ENCODE data around the gene OR7C2. TPM values are rescaled to one million over a fixed set of nuclear protein-coding genes. Genes with fewer than 3 reads are reported as not detected.

The OR7C2 gene
- polyA plus RNA-seq, 2 donors: not detected

- no peaks in the 10 kb centered on the region for H3K36me3 ChIP-seq (ENCODE audit: control insufficient read depth in 2 of 2, insufficient read depth in 2 of 2, low read length in 1 of 2)
- H3K9me3 ChIP-seq (ENCODE audit: control insufficient read depth in 2 of 2, insufficient read depth in 1 of 2, low read depth in 1 of 2, low read length in 1 of 2): no peaks in the 10 kb centered on the region
- no peak overlapping the region for H3K4me3 ChIP-seq (ENCODE audit: low read depth in 1 of 2, low read length in 2 of 2)
- WGBS, 2 donors: 65 to 74% methylated on average over 4 of the region's 4 CpGs
- H3K27ac ChIP-seq (ENCODE audit: low read depth in 2 of 2, low read length in 1 of 2): no peak overlapping the region
- no peaks in the 10 kb centered on the region for H3K4me1 ChIP-seq (ENCODE audit: control insufficient read depth in 2 of 2, insufficient read depth in 2 of 2, low read length in 1 of 2)
- H3K27me3 ChIP-seq (ENCODE audit: control insufficient read depth in 1 of 2, insufficient read depth in 2 of 2, low read length in 2 of 2): peaks cover 0 to under 1% of the 10 kb centered on the region in 2 donors
Measured at GRCh38 chr19:14974488-14974887, 33.2 kb downstream of the OR7C2 start.

GRCh38 chr19:14977128-14977527 lies 35.8 kb downstream of the OR7C2 start:
- Histone ChIP-seq H3K27me3 (ENCODE audit: control insufficient read depth in 1 of 2, insufficient read depth in 2 of 2, low read length in 2 of 2) (peaks cover 0 to 8% of the 10 kb centered on the region in 2 donors), H3K4me3 (ENCODE audit: low read depth in 1 of 2, low read length in 2 of 2) (no peak overlapping the region), H3K36me3 (ENCODE audit: control insufficient read depth in 2 of 2, insufficient read depth in 2 of 2, low read length in 1 of 2) (no peaks in the 10 kb centered on the region), H3K4me1 (ENCODE audit: control insufficient read depth in 2 of 2, insufficient read depth in 2 of 2, low read length in 1 of 2) (peaks cover 0 to 3% of the 10 kb centered on the region in 2 donors), H3K9me3 (ENCODE audit: control insufficient read depth in 2 of 2, insufficient read depth in 1 of 2, low read depth in 1 of 2, low read length in 1 of 2) (no peaks in the 10 kb centered on the region), H3K27ac (ENCODE audit: low read depth in 2 of 2, low read length in 1 of 2) (no peak overlapping the region)
- WGBS, 2 donors: 56 to 70% methylated on average over 5 of the region's 5 CpGs

- peaks cover 0 to 3% of the 10 kb centered on the region in 2 donors for H3K4me1 ChIP-seq (ENCODE audit: control insufficient read depth in 2 of 2, insufficient read depth in 2 of 2, low read length in 1 of 2)
- no peak overlapping the region for H3K4me3 ChIP-seq (ENCODE audit: low read depth in 1 of 2, low read length in 2 of 2)
- no peaks in the 10 kb centered on the region for H3K9me3 ChIP-seq (ENCODE audit: control insufficient read depth in 2 of 2, insufficient read depth in 1 of 2, low read depth in 1 of 2, low read length in 1 of 2)
- H3K36me3 ChIP-seq (ENCODE audit: control insufficient read depth in 2 of 2, insufficient read depth in 2 of 2, low read length in 1 of 2): no peaks in the 10 kb centered on the region
- H3K27me3 ChIP-seq (ENCODE audit: control insufficient read depth in 1 of 2, insufficient read depth in 2 of 2, low read length in 2 of 2): peaks cover 0 to 8% of the 10 kb centered on the region in 2 donors
- WGBS, 2 donors: 56 to 66% methylated on average over 6 of the region's 6 CpGs
- H3K27ac ChIP-seq (ENCODE audit: low read depth in 2 of 2, low read length in 1 of 2): no peak overlapping the region
Measured at GRCh38 chr19:14978161-14978776, 37.0 kb downstream of the OR7C2 start.

DNA sequence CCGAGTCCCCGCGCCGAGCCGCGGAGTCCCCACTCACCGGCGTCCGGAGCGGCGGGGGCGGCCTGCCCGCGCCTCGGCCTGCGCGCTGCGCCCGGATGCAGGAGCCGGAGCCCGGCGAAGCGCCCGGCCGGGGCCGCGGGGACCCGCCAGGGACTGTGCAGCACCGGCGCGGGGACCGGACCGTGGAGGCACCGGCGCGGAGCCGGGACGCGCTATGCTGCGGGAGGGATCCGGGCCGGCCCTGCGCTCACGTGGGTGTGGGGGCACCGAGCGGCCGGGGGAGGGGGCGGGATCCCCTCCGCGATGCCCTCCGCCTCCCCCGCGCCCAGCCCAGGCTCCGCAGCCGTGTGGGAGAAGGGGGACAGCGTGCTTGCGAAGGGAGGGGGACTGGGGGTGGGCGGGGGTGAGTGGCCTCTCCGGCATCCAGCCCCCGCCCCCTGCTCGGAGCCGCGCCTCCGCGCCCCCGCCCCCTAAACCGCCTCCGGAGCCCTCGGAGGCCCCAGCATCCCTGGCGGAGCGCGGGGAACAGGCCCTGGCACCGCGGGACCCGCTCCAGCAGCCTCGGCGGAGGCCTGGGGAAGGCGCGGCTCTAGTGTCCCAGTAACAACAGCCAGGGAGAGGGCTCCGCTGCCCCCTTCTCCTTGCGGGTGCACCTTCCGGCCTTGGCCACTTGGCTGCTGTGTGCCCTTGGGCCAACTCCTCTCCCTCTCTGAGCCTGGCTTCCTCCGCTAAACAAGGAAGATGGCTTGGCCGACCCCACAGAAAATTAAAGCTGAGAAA lies 38.4 kb downstream of the OR7C2 start, which contains the start of gene SLC1A6:
Gene SLC1A6, minus strand, starts transcription at position 389 of the 780 bp plus-strand sequence. CDS start 6,954 bp downstream, outside the sequence.
- Histone ChIP-seq H3K36me3 (ENCODE audit: control insufficient read depth in 2 of 2, insufficient read depth in 2 of 2, low read length in 1 of 2) (no peaks in the 10 kb centered on the region), H3K9me3 (ENCODE audit: control insufficient read depth in 2 of 2, insufficient read depth in 1 of 2, low read depth in 1 of 2, low read length in 1 of 2) (no peaks in the 10 kb centered on the region), H3K4me1 (ENCODE audit: control insufficient read depth in 2 of 2, insufficient read depth in 2 of 2, low read length in 1 of 2) (peaks cover 0 to 3% of the 10 kb centered on the region in 2 donors), H3K4me3 (ENCODE audit: low read depth in 1 of 2, low read length in 2 of 2) (peak within 1 kb of the TSS in 1 of 2 donors; percentile 26), H3K27ac (ENCODE audit: low read depth in 2 of 2, low read length in 1 of 2) (no peak within 1 kb of the TSS), H3K27me3 (ENCODE audit: control insufficient read depth in 1 of 2, insufficient read depth in 2 of 2, low read length in 2 of 2) (peaks cover 0 to 8% of the 10 kb centered on the region in 2 donors)
- 2% methylated on average over 63 to 84 of the region's 84 CpGs for WGBS, 2 donors

- Histone ChIP-seq H3K4me3 (ENCODE audit: low read depth in 1 of 2, low read length in 2 of 2) (no peak overlapping the region), H3K27me3 (ENCODE audit: control insufficient read depth in 1 of 2, insufficient read depth in 2 of 2, low read length in 2 of 2) (peaks cover 0 to 4% of the 10 kb centered on the region in 2 donors), H3K27ac (ENCODE audit: low read depth in 2 of 2, low read length in 1 of 2) (no peak overlapping the region), H3K36me3 (ENCODE audit: control insufficient read depth in 2 of 2, insufficient read depth in 2 of 2, low read length in 1 of 2) (no peaks in the 10 kb centered on the region), H3K4me1 (ENCODE audit: control insufficient read depth in 2 of 2, insufficient read depth in 2 of 2, low read length in 1 of 2) (no peaks in the 10 kb centered on the region), H3K9me3 (ENCODE audit: control insufficient read depth in 2 of 2, insufficient read depth in 1 of 2, low read depth in 1 of 2, low read length in 1 of 2) (no peaks in the 10 kb centered on the region)
- 45 to 58% methylated on average over 5 of the region's 5 CpGs for WGBS, 2 donors
Measured at GRCh38 chr19:14985133-14985532, 43.8 kb downstream of the OR7C2 start.

Other genes with a start within 250 kb of the OR7C2 start
- under 1 TPM; 0.22 to 0.73 TPM for gene ADGRE2, start 162.9 kb upstream of the OR7C2 start, polyA plus RNA-seq
- gene OR7A5, start 106.3 kb upstream of the OR7C2 start, polyA plus RNA-seq: not detected
- gene OR7C1, start 106.3 kb upstream of the OR7C2 start, polyA plus RNA-seq: under 1 TPM; 0.01 to 0.02 TPM
- gene OR7A10, start 92.6 kb upstream of the OR7C2 start, polyA plus RNA-seq: not detected
- gene OR7A17, start 55.4 kb upstream of the OR7C2 start, polyA plus RNA-seq: not detected
- gene SLC1A6, start 38.4 kb downstream of the OR7C2 start, polyA plus RNA-seq: under 1 TPM in 1 of 2 donors, not detected in 1; 0.05 TPM
- gene CASP14, start 108.0 kb downstream of the OR7C2 start, polyA plus RNA-seq: under 1 TPM; 0.11 to 0.22 TPM
- gene OR1I1, start 140.7 kb downstream of the OR7C2 start, polyA plus RNA-seq: not detected
- gene SYDE1, start 165.9 kb downstream of the OR7C2 start, polyA plus RNA-seq: 1 to 10 TPM; 2.0 to 3.9 TPM

Data from esophagus (tissue), 2 donors.